Loucy (cell line): ENCODE measurements around the gene RPL5.
"Not testable (repeated sequence)": the region's sequence is repeated elsewhere in the genome, so short reads cannot be mapped to it uniquely, and the experiment has no call there.

Experiments
- H2AFZ ChIP-seq: fragments of 200-600 bp; sonication (generic); 2 replicates; pipeline ENCODE4 v1.6.0; 2016; ENCODE audit warnings: antibody characterized with exemption, mild to moderate bottlenecking, low read length, moderate library complexity
- H3F3A ChIP-seq: fragments of 200-600 bp; 2 replicates; pipeline ENCODE4 v1.6.0; 2016; ENCODE audit warnings: antibody characterized with exemption, low read depth, mild to moderate bottlenecking
- H3K27me3 ChIP-seq: fragments of 200-600 bp; sonication (generic); 2 replicates; pipeline ENCODE4 v1.6.1; 2014; ENCODE audit warnings: low read length, mild to moderate bottlenecking; ENCODE audit not compliant: insufficient read depth, poor library complexity, severe bottlenecking
- H3K36me3 ChIP-seq: fragments of 200-600 bp; sonication (generic); 2 replicates; pipeline ENCODE4 v1.6.1; 2016; ENCODE audit warnings: low read length; ENCODE audit not compliant: insufficient read depth
- H3K4me1 ChIP-seq: fragments of 200-600 bp; sonication (generic); 2 replicates; pipeline ENCODE4 v1.5.1; 2014; ENCODE audit warnings: low read length, mild to moderate bottlenecking; ENCODE audit not compliant: insufficient read depth, poor library complexity, severe bottlenecking
- H3K4me2 ChIP-seq: fragments of 200-600 bp; sonication (generic); 2 replicates; pipeline ENCODE4 v1.6.0; 2014; ENCODE audit warnings: antibody characterized with exemption, low read length, low read depth, mild to moderate bottlenecking; ENCODE audit not compliant: poor library complexity, severe bottlenecking
- H3K4me3 ChIP-seq: fragments of 200-600 bp; sonication (generic); 2 replicates; pipeline ENCODE4 v1.5.1; 2014; ENCODE audit warnings: low read length, mild to moderate bottlenecking, mixed read lengths; ENCODE audit not compliant: poor library complexity, severe bottlenecking
- H3K79me2 ChIP-seq: fragments of 200-600 bp; sonication (generic); 2 replicates; pipeline ENCODE4 v1.6.1; 2014; ENCODE audit warnings: low read length; ENCODE audit not compliant: insufficient read depth
- H3K9ac ChIP-seq: fragments of 200-600 bp; sonication (generic); 2 replicates; pipeline ENCODE4 v1.6.0; 2014; ENCODE audit warnings: mild to moderate bottlenecking, low read depth, low read length, moderate library complexity; ENCODE audit not compliant: poor library complexity, severe bottlenecking
- H3K9me2 ChIP-seq: fragments of 200-600 bp; sonication (generic); replicated peaks from 2 replicates; pipeline ENCODE4 v1.6.1; 2016; ENCODE audit warnings: low read depth, low read length, mixed read lengths
- H3K9me3 ChIP-seq: fragments of 200-600 bp; sonication (generic); 2 replicates; pipeline ENCODE4 v1.6.1; 2014; ENCODE audit warnings: mild to moderate bottlenecking, antibody characterized with exemption, low read length, low read depth; ENCODE audit not compliant: insufficient read depth
- H4K20me1 ChIP-seq: fragments of 200-600 bp; sonication (generic); 2 replicates; pipeline ENCODE4 v1.6.0; 2014; ENCODE audit warnings: antibody characterized with exemption, low read length, mild to moderate bottlenecking; ENCODE audit not compliant: insufficient read depth, poor library complexity, severe bottlenecking
- EZH2phosphoT487 ChIP-seq: fragments of 200-600 bp; IDR thresholded peaks from 2 replicates; pipeline ENCODE4 v1.6.1; 2018; ENCODE audit warnings: antibody characterized with exemption, mild to moderate bottlenecking, moderate library complexity, borderline replicate concordance
- TF ChIP-seq, protein P1 (sequence below): fragments of 200-600 bp; sonication (generic); conservative IDR thresholded peaks from 2 replicates; pipeline ENCODE4 v1.5.1; 2014; ENCODE audit warnings: mild to moderate bottlenecking, antibody characterized with exemption, low read length

Gene RPL5

DNA sequence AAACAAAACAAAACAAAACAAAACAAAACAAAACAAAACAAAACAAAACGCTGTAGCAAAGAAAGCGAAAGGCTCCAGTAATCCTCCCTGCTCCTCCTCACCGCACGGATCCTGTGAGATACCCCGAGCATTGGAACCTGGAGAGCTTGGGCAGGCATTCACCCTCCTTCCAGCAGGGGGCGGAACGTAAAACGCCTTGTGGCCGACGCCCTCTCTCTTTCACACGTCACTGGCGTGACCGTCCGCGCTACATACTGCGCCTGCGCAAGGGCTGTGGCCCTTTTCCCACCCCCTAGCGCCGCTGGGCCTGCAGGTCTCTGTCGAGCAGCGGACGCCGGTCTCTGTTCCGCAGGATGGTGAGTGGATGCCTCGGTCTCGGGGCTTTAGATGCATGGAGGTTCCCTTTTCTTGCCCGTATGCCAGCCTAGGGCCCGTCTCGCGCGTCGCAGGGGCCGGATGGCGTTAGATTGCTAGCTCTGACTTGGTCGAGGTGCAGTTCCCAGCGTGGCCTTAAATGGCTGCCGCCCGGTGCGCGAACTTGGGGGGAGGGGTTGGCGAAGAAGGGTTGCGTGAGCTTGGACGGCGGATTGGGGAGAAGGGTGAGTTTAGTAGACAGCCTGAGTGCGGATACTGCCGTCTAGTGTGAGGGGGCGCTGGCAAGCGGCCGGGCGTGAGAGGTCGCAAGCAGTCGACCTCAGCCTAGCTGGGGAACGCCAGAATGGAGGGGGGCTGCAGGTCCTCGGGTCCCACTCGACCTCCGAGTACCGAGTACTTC lies at the start of gene RPL5:
Gene RPL5 (plus strand): TSS at position 279 of the 775 bp plus-strand sequence. CDS start 75 bp downstream, at position 354.
- peaks cover 51% of the 10 kb centered on the region for H3K79me2 ChIP-seq
- H3K9ac ChIP-seq, result peak within 1 kb of the TSS; percentile 99
- H3F3A ChIP-seq, result no peaks in the 10 kb centered on the region
- TF ChIP-seq, protein P1, sequence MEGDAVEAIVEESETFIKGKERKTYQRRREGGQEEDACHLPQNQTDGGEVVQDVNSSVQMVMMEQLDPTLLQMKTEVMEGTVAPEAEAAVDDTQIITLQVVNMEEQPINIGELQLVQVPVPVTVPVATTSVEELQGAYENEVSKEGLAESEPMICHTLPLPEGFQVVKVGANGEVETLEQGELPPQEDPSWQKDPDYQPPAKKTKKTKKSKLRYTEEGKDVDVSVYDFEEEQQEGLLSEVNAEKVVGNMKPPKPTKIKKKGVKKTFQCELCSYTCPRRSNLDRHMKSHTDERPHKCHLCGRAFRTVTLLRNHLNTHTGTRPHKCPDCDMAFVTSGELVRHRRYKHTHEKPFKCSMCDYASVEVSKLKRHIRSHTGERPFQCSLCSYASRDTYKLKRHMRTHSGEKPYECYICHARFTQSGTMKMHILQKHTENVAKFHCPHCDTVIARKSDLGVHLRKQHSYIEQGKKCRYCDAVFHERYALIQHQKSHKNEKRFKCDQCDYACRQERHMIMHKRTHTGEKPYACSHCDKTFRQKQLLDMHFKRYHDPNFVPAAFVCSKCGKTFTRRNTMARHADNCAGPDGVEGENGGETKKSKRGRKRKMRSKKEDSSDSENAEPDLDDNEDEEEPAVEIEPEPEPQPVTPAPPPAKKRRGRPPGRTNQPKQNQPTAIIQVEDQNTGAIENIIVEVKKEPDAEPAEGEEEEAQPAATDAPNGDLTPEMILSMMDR, result peak; percentile 83
- TF ChIP-seq EZH2phosphoT487, result no peak
- peaks cover 43% of the 10 kb centered on the region for H3K36me3 ChIP-seq
- H3K4me1 ChIP-seq, result peaks cover 38% of the 10 kb centered on the region
- H3K27me3 ChIP-seq, result peaks cover 11% of the 10 kb centered on the region
- H4K20me1 ChIP-seq, result peaks cover 47% of the 10 kb centered on the region
- no peaks in the 10 kb centered on the region for H3K9me3 ChIP-seq
- peak within 1 kb of the TSS; percentile 97 for H3K4me3 ChIP-seq
- H2AFZ ChIP-seq, result peak within 1 kb of the TSS; percentile 86
- H3K4me2 ChIP-seq, result peak within 1 kb of the TSS; percentile 95
- H3K9me2 ChIP-seq, result no peaks in the 10 kb centered on the region

DNA sequence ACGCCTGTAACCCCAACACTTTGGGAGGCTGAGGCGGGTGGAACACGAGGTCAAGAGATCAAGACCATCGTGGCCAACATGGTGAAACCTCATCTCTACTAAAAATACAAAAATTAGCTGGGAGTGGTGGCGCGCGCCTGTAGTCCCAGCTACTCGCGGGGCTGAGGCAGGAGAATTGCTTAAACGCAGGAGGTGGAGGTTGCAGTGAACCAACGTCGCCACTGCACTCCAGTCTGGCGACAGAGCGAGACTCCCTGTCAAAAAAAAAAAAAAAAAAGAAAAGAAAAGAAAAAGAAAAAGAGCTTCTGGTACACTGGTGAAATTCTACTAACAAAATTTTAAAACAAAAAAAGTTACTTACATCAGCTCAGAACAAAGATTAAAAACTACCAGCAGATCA lies 48.3 kb upstream of the RPL5 start:
- not testable (repeated sequence) for H3K9ac ChIP-seq, H4K20me1 ChIP-seq, H3K36me3 ChIP-seq, H3K4me1 ChIP-seq, H3K79me2 ChIP-seq, H3K9me3 ChIP-seq, H3K4me3 ChIP-seq, H3F3A ChIP-seq, H3K9me2 ChIP-seq, H2AFZ ChIP-seq, H3K4me2 ChIP-seq
- H3K27me3 ChIP-seq, result peaks cover 67% of the 10 kb centered on the region

DNA sequence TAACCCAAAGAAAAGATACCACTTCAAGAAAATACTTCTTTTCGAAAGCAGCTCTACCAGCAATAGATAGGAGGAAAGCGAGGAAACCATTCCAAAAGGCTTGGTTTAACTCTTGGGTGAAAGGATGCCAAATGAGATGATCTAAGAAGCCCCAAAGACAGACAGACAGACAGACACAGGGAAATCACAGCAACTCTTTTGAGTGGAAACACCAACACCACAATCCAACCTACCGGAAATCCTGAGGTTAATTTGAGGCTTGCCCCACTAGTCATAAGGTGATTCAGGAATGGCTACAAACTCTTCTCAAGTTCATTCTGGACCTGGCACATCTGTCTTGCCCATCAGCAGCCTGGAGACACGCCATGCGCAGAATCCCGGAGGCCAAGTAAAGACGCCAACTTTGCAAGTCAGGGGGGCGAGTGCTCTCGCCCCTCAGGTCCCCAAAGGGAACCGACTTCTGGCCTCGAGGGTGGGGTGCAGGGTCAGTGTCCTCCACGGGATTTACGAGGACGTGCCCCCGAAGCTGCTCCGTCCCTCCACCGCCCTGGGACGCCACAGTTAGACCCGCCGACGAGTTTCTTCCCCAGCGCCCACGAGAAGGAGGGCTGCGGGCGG lies 47.7 kb upstream of the RPL5 start:
- Histone ChIP-seq H3K9ac (no peak overlapping the region), H3K4me3 (peak overlapping the region; percentile 76), H3K36me3 (no peaks in the 10 kb centered on the region), H3F3A (no peaks in the 10 kb centered on the region), H3K4me2 (peak overlapping the region; percentile 79), H3K4me1 (peaks cover 2% of the 10 kb centered on the region), H2AFZ (0 out of 2 replicates have a peak overlapping the region, but pooled peaks have one; percentile 95), H4K20me1 (peaks cover 3% of the 10 kb centered on the region), H3K9me3 (no peaks in the 10 kb centered on the region), H3K9me2 (no peaks in the 10 kb centered on the region), H3K79me2 (no peaks in the 10 kb centered on the region), H3K27me3 (peaks cover 64% of the 10 kb centered on the region)
- TF ChIP-seq EZH2phosphoT487, result no peak
- TF ChIP-seq, protein P1, result no peak
